Gastroesophageal sphincter (tissue), 3 donors: ENCODE measurements around the gene WDR46.

Experiments
- EP300 ChIP-seq: sonication (generic); formaldehyde crosslinking; IDR thresholded peaks from one replicate; pipeline ENCODE4 v1.6.1; 2017; ENCODE audit warnings: antibody characterized with exemption, mild to moderate bottlenecking
- POLR2A ChIP-seq, 2 donors: fragments of 450-650 bp; IDR thresholded peaks; one replicate each; pipeline ENCODE4 v1.6.1; 2017; ENCODE audit warnings: antibody characterized with exemption in 2 of 2, mild to moderate bottlenecking in 2 of 2, moderate library complexity in 1 of 2
- POLR2AphosphoS5 ChIP-seq: sonication (generic); formaldehyde crosslinking; IDR thresholded peaks from one replicate; pipeline ENCODE4 v1.6.1; 2017; ENCODE audit warnings: antibody characterized with exemption
- TF ChIP-seq, protein P1 (sequence below), 4 experiments: fragments of 200-600 bp in 2 of 4; fragments of 450-650 bp in 2 of 4; sonication (generic) in 1 of 4; IDR thresholded peaks; one replicate each; pipeline ENCODE4 v1.5.1; 2017 to 2019; ENCODE audit warnings: antibody characterized with exemption in 4 of 4, mild to moderate bottlenecking in 2 of 4, moderate library complexity in 2 of 4

DNA sequence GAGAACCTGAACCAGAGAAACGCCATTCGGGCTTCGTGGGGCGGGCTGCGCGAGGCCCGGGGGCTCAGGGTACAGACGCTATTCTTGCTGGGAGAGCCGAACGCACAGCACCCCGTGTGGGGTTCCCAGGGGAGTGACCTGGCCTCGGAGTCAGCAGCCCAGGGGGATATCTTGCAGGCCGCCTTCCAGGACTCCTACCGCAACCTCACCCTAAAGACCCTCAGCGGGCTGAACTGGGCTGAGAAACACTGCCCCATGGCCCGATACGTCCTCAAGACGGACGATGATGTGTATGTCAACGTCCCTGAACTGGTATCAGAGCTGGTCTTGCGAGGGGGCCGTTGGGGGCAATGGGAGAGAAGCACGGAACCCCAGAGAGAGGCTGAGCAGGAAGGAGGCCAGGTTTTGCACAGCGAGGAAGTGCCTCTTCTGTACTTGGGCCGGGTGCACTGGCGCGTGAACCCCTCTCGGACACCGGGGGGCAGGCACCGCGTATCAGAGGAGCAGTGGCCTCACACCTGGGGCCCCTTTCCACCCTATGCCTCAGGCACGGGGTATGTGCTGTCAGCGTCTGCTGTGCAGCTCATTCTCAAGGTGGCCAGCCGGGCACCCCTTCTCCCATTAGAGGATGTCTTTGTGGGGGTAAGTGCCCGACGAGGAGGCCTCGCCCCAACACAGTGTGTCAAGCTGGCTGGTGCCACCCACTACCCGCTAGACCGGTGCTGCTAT, 11.2 kb downstream of the WDR46 start:
- TF ChIP-seq, protein P1, sequence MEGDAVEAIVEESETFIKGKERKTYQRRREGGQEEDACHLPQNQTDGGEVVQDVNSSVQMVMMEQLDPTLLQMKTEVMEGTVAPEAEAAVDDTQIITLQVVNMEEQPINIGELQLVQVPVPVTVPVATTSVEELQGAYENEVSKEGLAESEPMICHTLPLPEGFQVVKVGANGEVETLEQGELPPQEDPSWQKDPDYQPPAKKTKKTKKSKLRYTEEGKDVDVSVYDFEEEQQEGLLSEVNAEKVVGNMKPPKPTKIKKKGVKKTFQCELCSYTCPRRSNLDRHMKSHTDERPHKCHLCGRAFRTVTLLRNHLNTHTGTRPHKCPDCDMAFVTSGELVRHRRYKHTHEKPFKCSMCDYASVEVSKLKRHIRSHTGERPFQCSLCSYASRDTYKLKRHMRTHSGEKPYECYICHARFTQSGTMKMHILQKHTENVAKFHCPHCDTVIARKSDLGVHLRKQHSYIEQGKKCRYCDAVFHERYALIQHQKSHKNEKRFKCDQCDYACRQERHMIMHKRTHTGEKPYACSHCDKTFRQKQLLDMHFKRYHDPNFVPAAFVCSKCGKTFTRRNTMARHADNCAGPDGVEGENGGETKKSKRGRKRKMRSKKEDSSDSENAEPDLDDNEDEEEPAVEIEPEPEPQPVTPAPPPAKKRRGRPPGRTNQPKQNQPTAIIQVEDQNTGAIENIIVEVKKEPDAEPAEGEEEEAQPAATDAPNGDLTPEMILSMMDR (IDR thresholded peaks at IDR 0.05): no peak
- TF ChIP-seq EP300: no peak
- no peak for TF ChIP-seq POLR2AphosphoS5
- no peak for TF ChIP-seq POLR2A (IDR thresholded peaks at IDR 0.05)
